Measurements from ENCODE around the gene CLEC20A. TPM values are rescaled to one million over a fixed set of nuclear protein-coding genes. Genes with fewer than 3 reads are reported as not detected.

The CLEC20A gene
- total RNA-seq, 1 donor = not detected

GRCh38 chr1:178490136-178490535, 6.6 kb downstream of the CLEC20A start:
- no peak for DNase-seq (ENCODE audit: low read depth)
- H3K4me3 ChIP-seq (ENCODE audit: low read depth, low read length) = no peak overlapping the region
- TF ChIP-seq CTCF (IDR thresholded peaks at IDR 0.05; ENCODE audit: insufficient read depth, low read length) = no peak

- TF ChIP-seq CTCF (IDR thresholded peaks at IDR 0.05; ENCODE audit: insufficient read depth, low read length) = no peak
- DNase-seq (ENCODE audit: low read depth) = no peak
- H3K4me3 ChIP-seq (ENCODE audit: low read depth, low read length) = no peak overlapping the region
These were observed 7.4 kb downstream of the CLEC20A start for GRCh38 chr1:178489399-178489798.

- H3K4me3 ChIP-seq (ENCODE audit: low read depth, low read length) = no peak overlapping the region
- no peak for DNase-seq (ENCODE audit: low read depth)
- TF ChIP-seq CTCF (IDR thresholded peaks at IDR 0.05; ENCODE audit: insufficient read depth, low read length) = no peak
These were observed 8.4 kb downstream of the CLEC20A start for GRCh38 chr1:178488393-178488792.

- TF ChIP-seq CTCF (IDR thresholded peaks at IDR 0.05; ENCODE audit: insufficient read depth, low read length) = no peak
- DNase-seq (ENCODE audit: low read depth) = no peak
- H3K4me3 ChIP-seq (ENCODE audit: low read depth, low read length) = no peak overlapping the region
These were observed 9.6 kb downstream of the CLEC20A start for GRCh38 chr1:178487070-178487615.

GRCh38 chr1:178486100-178487069, 10.4 kb downstream of the CLEC20A start:
- no peak for DNase-seq (ENCODE audit: low read depth)
- no peak for TF ChIP-seq CTCF (IDR thresholded peaks at IDR 0.05; ENCODE audit: insufficient read depth, low read length)
- H3K4me3 ChIP-seq (ENCODE audit: low read depth, low read length) = no peak overlapping the region

- DNase-seq (ENCODE audit: low read depth) = no peak
- no peak for TF ChIP-seq CTCF (IDR thresholded peaks at IDR 0.05; ENCODE audit: insufficient read depth, low read length)
- H3K4me3 ChIP-seq (ENCODE audit: low read depth, low read length) = no peak overlapping the region
These were observed 11.2 kb downstream of the CLEC20A start for GRCh38 chr1:178485541-178485981.

Measured in fibroblast of the aortic adventitia (primary cell).